ENCODE data around the gene MED28. TPM values are rescaled to one million over a fixed set of nuclear protein-coding genes. Genes with fewer than 3 reads are reported as not detected.
"Not testable (repeated sequence)": the region's sequence is repeated elsewhere in the genome, so short reads cannot be mapped to it uniquely, and the experiment has no call there.

Gene MED28
- total RNA-seq = 40.7 and 45.7 TPM in 2 replicates

- intact Hi-C loops (cut with micrococcal nuclease) = loop anchor here (1.0 to 2.0 kb wide), 5 partner anchors 22 to 408 kb away; partner anchors contain the start of genes DCAF16, LAP3, NCAPG and QDPR
Observed at GRCh38 chr4:17614416-17615299, at the start of gene MED28. Gene MED28 (plus strand): TSS chr4:17614641. CDS start chr4:17614655, 14 bp downstream.

- intact Hi-C loops (cut with micrococcal nuclease) = no loop called here
Observed at GRCh38 chr4:17565846-17566245, 48.6 kb upstream of the MED28 start.

GRCh38 chr4:17567271-17567670, 47.2 kb upstream of the MED28 start:
- intact Hi-C loops (cut with micrococcal nuclease) = no loop called here

GRCh38 chr4:17574206-17574605, 40.2 kb upstream of the MED28 start:
- intact Hi-C loops (cut with micrococcal nuclease) = no loop called here

GRCh38 chr4:17575177-17575576, 39.3 kb upstream of the MED28 start:
- intact Hi-C loops (cut with micrococcal nuclease) = not testable (repeated sequence)

GRCh38 chr4:17576932-17577664, 37.3 kb upstream of the MED28 start, which contains the start of gene LAP3:
Gene LAP3 (plus strand): TSS chr4:17577198. CDS start chr4:17577466, 268 bp downstream.
- intact Hi-C loops (cut with micrococcal nuclease) = loop anchor here (1.0 to 2.0 kb wide), 6 partner anchors 28 to 1352 kb away; partner anchors contain the start of genes DCAF16, MED28, NCAPG and QDPR

- intact Hi-C loops (cut with micrococcal nuclease) = loop anchor here (1.0 to 2.0 kb wide), 6 partner anchors 29 to 1353 kb away; partner anchors contain the start of genes DCAF16, MED28, NCAPG and QDPR
Observed at GRCh38 chr4:17577665-17578481, 36.6 kb upstream of the MED28 start.

- intact Hi-C loops (cut with micrococcal nuclease) = no loop called here
Observed at GRCh38 chr4:17578482-17578891, 36.0 kb upstream of the MED28 start.

- intact Hi-C loops (cut with micrococcal nuclease) = no loop called here
Observed at GRCh38 chr4:17580969-17581368, 33.5 kb upstream of the MED28 start.

- intact Hi-C loops (cut with micrococcal nuclease) = no loop called here
Observed at GRCh38 chr4:17583276-17583675, 31.2 kb upstream of the MED28 start.

- intact Hi-C loops (cut with micrococcal nuclease) = no loop called here
Observed at GRCh38 chr4:17583941-17584340, 30.5 kb upstream of the MED28 start.

- intact Hi-C loops (cut with micrococcal nuclease) = no loop called here
Observed at GRCh38 chr4:17584521-17585213, 29.8 kb upstream of the MED28 start.

GRCh38 chr4:17587094-17587822, 27.2 kb upstream of the MED28 start:
- intact Hi-C loops (cut with micrococcal nuclease) = no loop called here

- intact Hi-C loops (cut with micrococcal nuclease) = no loop called here
Observed at GRCh38 chr4:17589355-17589754, 25.1 kb upstream of the MED28 start.

- intact Hi-C loops (cut with micrococcal nuclease) = no loop called here
Observed at GRCh38 chr4:17595471-17596005, 18.9 kb upstream of the MED28 start.

GRCh38 chr4:17597517-17597916, 16.9 kb upstream of the MED28 start:
- intact Hi-C loops (cut with micrococcal nuclease) = no loop called here

- intact Hi-C loops (cut with micrococcal nuclease) = no loop called here
Observed at GRCh38 chr4:17599826-17600225, 14.6 kb upstream of the MED28 start.

GRCh38 chr4:17605236-17605635, 9.2 kb upstream of the MED28 start:
- intact Hi-C loops (cut with micrococcal nuclease) = no loop called here

- intact Hi-C loops (cut with micrococcal nuclease) = loop anchor here (1.0 to 2.0 kb wide), 5 partner anchors 23 to 408 kb away; partner anchors contain the start of genes DCAF16, LAP3, NCAPG and QDPR
Observed at GRCh38 chr4:17613761-17614415, 553 bp upstream of the MED28 start.
